ENCODE results near the gene TBX2.

TBX2 gene

GRCh38 chr17:61423967-61424649 lies 24.5 kb downstream of the TBX2 start:
- Histone ChIP-seq H3K4ac (ENCODE audit: low read depth, low read length) (no peak overlapping the region), H3K9me3 (ENCODE audit: insufficient read depth, low read depth, low read length) (no peaks in the 10 kb centered on the region), H2AK5ac (ENCODE audit: low read length) (no peak overlapping the region), H3K27me3 (ENCODE audit: insufficient read depth, low read length) (peaks cover 2% of the 10 kb centered on the region), H3K23ac (ENCODE audit: low read length) (no peak overlapping the region), H2BK12ac (ENCODE audit: low read length) (no peak overlapping the region), H3K79me1 (ENCODE audit: low read length) (peaks cover 2% of the 10 kb centered on the region), H4K12ac (ENCODE audit: low read depth, low read length) (no peak overlapping the region), H4K91ac (ENCODE audit: low read depth, low read length) (no peak overlapping the region), H3K4me1 (ENCODE audit: control insufficient read depth in 1 of 2, insufficient read depth in 2 of 2, low read length in 2 of 2) (peaks cover 0 to 9% of the 10 kb centered on the region in 2 experiments), H3K14ac (ENCODE audit: low read length) (no peak overlapping the region), H3K9ac (ENCODE audit: low read length) (no peak overlapping the region), H2BK5ac (ENCODE audit: low read depth, low read length, poor library complexity) (no peak overlapping the region), H2AFZ (ENCODE audit: insufficient read depth, low read length, poor library complexity) (no peak overlapping the region), H3K4me3 (ENCODE audit: low read depth, low read length) (no peak overlapping the region), H3K36me3 (ENCODE audit: control insufficient read depth in 1 of 2, insufficient read depth in 2 of 2, low read length in 2 of 2) (no peaks in the 10 kb centered on the region), H3K27ac (ENCODE audit: low read depth, low read length) (no peak overlapping the region), H3K18ac (ENCODE audit: low read length) (no peak overlapping the region), H4K8ac (ENCODE audit: low read depth, low read length) (no peak overlapping the region), H2BK120ac (ENCODE audit: insufficient read depth, low read length, poor library complexity) (no peak overlapping the region), H3K4me2 (ENCODE audit: low read length) (no peak overlapping the region), H3K79me2 (ENCODE audit: control insufficient read depth, insufficient read depth, low read length, poor library complexity) (no peaks in the 10 kb centered on the region)
- WGBS (ENCODE audit: extremely low coverage, insufficient coverage, insufficient read length) = no CpG with 5 or more reads among the region's 10 CpGs
- DNase-seq = no peak

- Histone ChIP-seq H3K4ac (ENCODE audit: low read depth, low read length) (no peak overlapping the region), H2BK120ac (ENCODE audit: insufficient read depth, low read length, poor library complexity) (no peak overlapping the region)
- no CpG with 5 or more reads among the region's 11 CpGs for WGBS (ENCODE audit: extremely low coverage, insufficient coverage, insufficient read length)
Measured at GRCh38 chr17:61425682-61426481, 26.2 kb downstream of the TBX2 start.

GRCh38 chr17:61426482-61427304 lies 27.1 kb downstream of the TBX2 start:
- Histone ChIP-seq H2AFZ (ENCODE audit: insufficient read depth, low read length, poor library complexity) (no peak overlapping the region), H3K9ac (ENCODE audit: low read length) (no peak overlapping the region), H3K79me1 (ENCODE audit: low read length) (peaks cover 2% of the 10 kb centered on the region), H3K23ac (ENCODE audit: low read length) (no peak overlapping the region), H2BK120ac (ENCODE audit: insufficient read depth, low read length, poor library complexity) (no peak overlapping the region), H3K4ac (ENCODE audit: low read depth, low read length) (no peak overlapping the region), H3K14ac (ENCODE audit: low read length) (no peak overlapping the region), H3K9me3 (ENCODE audit: insufficient read depth, low read depth, low read length) (no peaks in the 10 kb centered on the region), H3K4me2 (ENCODE audit: low read length) (peak overlapping the region; percentile 22), H2BK5ac (ENCODE audit: low read depth, low read length, poor library complexity) (no peak overlapping the region), H3K4me3 (ENCODE audit: low read depth, low read length) (no peak overlapping the region), H3K18ac (ENCODE audit: low read length) (no peak overlapping the region), H4K12ac (ENCODE audit: low read depth, low read length) (no peak overlapping the region), H4K8ac (ENCODE audit: low read depth, low read length) (no peak overlapping the region), H3K36me3 (ENCODE audit: control insufficient read depth in 1 of 2, insufficient read depth in 2 of 2, low read length in 2 of 2) (no peaks in the 10 kb centered on the region), H3K27ac (ENCODE audit: low read depth, low read length) (peak overlapping the region; percentile 48), H3K4me1 (ENCODE audit: control insufficient read depth in 1 of 2, insufficient read depth in 2 of 2, low read length in 2 of 2) (peaks cover 0 to 9% of the 10 kb centered on the region in 2 experiments), H3K27me3 (ENCODE audit: insufficient read depth, low read length) (no peaks in the 10 kb centered on the region), H3K79me2 (ENCODE audit: control insufficient read depth, insufficient read depth, low read length, poor library complexity) (no peaks in the 10 kb centered on the region), H2BK12ac (ENCODE audit: low read length) (no peak overlapping the region), H2AK5ac (ENCODE audit: low read length) (no peak overlapping the region), H4K91ac (ENCODE audit: low read depth, low read length) (no peak overlapping the region)
- peak; percentile 85 to 94 for DNase-seq
- WGBS (ENCODE audit: extremely low coverage, insufficient coverage, insufficient read length) = 100% methylated on average over 4 of the region's 10 CpGs

More at GRCh38 chr17:61425682-61426481, 26.2 kb downstream of the TBX2 start:
- peaks cover 2% of the 10 kb centered on the region for H3K79me1 ChIP-seq (ENCODE audit: low read length)
- no peak for DNase-seq
- H3K4me2 ChIP-seq (ENCODE audit: low read length) = no peak overlapping the region
- H2BK12ac ChIP-seq (ENCODE audit: low read length) = peak overlapping the region; percentile 0
- H3K27ac ChIP-seq (ENCODE audit: low read depth, low read length) = no peak overlapping the region
- no peak overlapping the region for H3K23ac ChIP-seq (ENCODE audit: low read length)
- H2AFZ ChIP-seq (ENCODE audit: insufficient read depth, low read length, poor library complexity) = no peak overlapping the region
- peaks cover 2% of the 10 kb centered on the region for H3K27me3 ChIP-seq (ENCODE audit: insufficient read depth, low read length)
- no peak overlapping the region for H4K12ac ChIP-seq (ENCODE audit: low read depth, low read length)
- H2AK5ac ChIP-seq (ENCODE audit: low read length) = no peak overlapping the region
- H3K36me3 ChIP-seq (ENCODE audit: control insufficient read depth in 1 of 2, insufficient read depth in 2 of 2, low read length in 2 of 2) = no peaks in the 10 kb centered on the region
- no peak overlapping the region for H4K8ac ChIP-seq (ENCODE audit: low read depth, low read length)
- no peaks in the 10 kb centered on the region for H3K79me2 ChIP-seq (ENCODE audit: control insufficient read depth, insufficient read depth, low read length, poor library complexity)
- H2BK5ac ChIP-seq (ENCODE audit: low read depth, low read length, poor library complexity) = no peak overlapping the region
- H3K4me1 ChIP-seq (ENCODE audit: control insufficient read depth in 1 of 2, insufficient read depth in 2 of 2, low read length in 2 of 2) = peaks cover 0 to 9% of the 10 kb centered on the region in 2 experiments
- H3K4me3 ChIP-seq (ENCODE audit: low read depth, low read length) = no peak overlapping the region
- no peak overlapping the region for H3K18ac ChIP-seq (ENCODE audit: low read length)
- H3K14ac ChIP-seq (ENCODE audit: low read length) = no peak overlapping the region
- H4K91ac ChIP-seq (ENCODE audit: low read depth, low read length) = no peak overlapping the region
- no peak overlapping the region for H3K9ac ChIP-seq (ENCODE audit: low read length)
- no peaks in the 10 kb centered on the region for H3K9me3 ChIP-seq (ENCODE audit: insufficient read depth, low read depth, low read length)

- no peak overlapping the region for H3K27ac ChIP-seq (ENCODE audit: low read depth, low read length)
- H2AFZ ChIP-seq (ENCODE audit: insufficient read depth, low read length, poor library complexity) = no peak overlapping the region
- no peak overlapping the region for H3K4me2 ChIP-seq (ENCODE audit: low read length)
- no peaks in the 10 kb centered on the region for H3K9me3 ChIP-seq (ENCODE audit: insufficient read depth, low read depth, low read length)
- H3K79me2 ChIP-seq (ENCODE audit: control insufficient read depth, insufficient read depth, low read length, poor library complexity) = no peaks in the 10 kb centered on the region
- peaks cover 2% of the 10 kb centered on the region for H3K79me1 ChIP-seq (ENCODE audit: low read length)
- no peak overlapping the region for H3K9ac ChIP-seq (ENCODE audit: low read length)
- no peaks in the 10 kb centered on the region for H3K27me3 ChIP-seq (ENCODE audit: insufficient read depth, low read length)
- no peak overlapping the region for H3K23ac ChIP-seq (ENCODE audit: low read length)
- H2BK12ac ChIP-seq (ENCODE audit: low read length) = peak overlapping the region; percentile 82
- no peak overlapping the region for H4K8ac ChIP-seq (ENCODE audit: low read depth, low read length)
- H4K12ac ChIP-seq (ENCODE audit: low read depth, low read length) = no peak overlapping the region
- no peak for DNase-seq
- peaks cover 0 to 9% of the 10 kb centered on the region in 2 experiments for H3K4me1 ChIP-seq (ENCODE audit: control insufficient read depth in 1 of 2, insufficient read depth in 2 of 2, low read length in 2 of 2)
- H2BK5ac ChIP-seq (ENCODE audit: low read depth, low read length, poor library complexity) = no peak overlapping the region
- H3K36me3 ChIP-seq (ENCODE audit: control insufficient read depth in 1 of 2, insufficient read depth in 2 of 2, low read length in 2 of 2) = no peaks in the 10 kb centered on the region
- no peak overlapping the region for H3K18ac ChIP-seq (ENCODE audit: low read length)
- peak overlapping the region; percentile 57 for H4K91ac ChIP-seq (ENCODE audit: low read depth, low read length)
- H3K4ac ChIP-seq (ENCODE audit: low read depth, low read length) = no peak overlapping the region
- no peak overlapping the region for H3K4me3 ChIP-seq (ENCODE audit: low read depth, low read length)
- peak overlapping the region; percentile 76 for H2AK5ac ChIP-seq (ENCODE audit: low read length)
- H3K14ac ChIP-seq (ENCODE audit: low read length) = peak overlapping the region; percentile 64
- H2BK120ac ChIP-seq (ENCODE audit: insufficient read depth, low read length, poor library complexity) = no peak overlapping the region
Measured at GRCh38 chr17:61427567-61427966, 27.9 kb downstream of the TBX2 start.

Data from trophoblast cell (in vitro differentiated cells and primary cell).